HG03159 (cell line): ENCODE data around the gene HPSE.
"Not testable (repeated sequence)": the region's sequence is repeated elsewhere in the genome, so short reads cannot be mapped to it uniquely, and the experiment has no call there.

ENCODE experiments used
- ATAC-seq: cut with Tn5 transposase; IDR thresholded peaks from one replicate; pipeline ENCODE4 v1.9.1; 2021; ENCODE audit warnings: mild to moderate bottlenecking, moderate library complexity; ENCODE audit not compliant: unreplicated experiment

HPSE gene

DNA sequence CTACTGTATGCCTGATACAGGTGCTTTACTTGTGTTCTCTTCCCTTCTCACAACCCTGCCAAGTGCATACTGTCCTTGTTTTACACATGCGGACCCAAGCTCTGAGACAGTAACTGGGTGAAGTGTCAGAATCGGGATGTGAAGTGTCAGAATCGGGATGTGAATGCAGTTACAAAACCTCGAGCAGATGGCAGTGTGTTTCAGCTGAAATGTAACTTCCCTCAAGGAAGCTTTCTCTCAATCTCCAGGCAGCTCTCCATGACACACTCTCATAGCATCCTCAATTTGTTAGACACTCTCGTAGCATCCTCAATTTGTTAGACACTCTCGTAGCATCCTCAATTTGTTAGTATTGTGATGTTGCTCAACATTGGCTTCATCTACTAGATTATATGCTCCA, 1.1 kb upstream of the HPSE start:
- no peak for ATAC-seq

DNA sequence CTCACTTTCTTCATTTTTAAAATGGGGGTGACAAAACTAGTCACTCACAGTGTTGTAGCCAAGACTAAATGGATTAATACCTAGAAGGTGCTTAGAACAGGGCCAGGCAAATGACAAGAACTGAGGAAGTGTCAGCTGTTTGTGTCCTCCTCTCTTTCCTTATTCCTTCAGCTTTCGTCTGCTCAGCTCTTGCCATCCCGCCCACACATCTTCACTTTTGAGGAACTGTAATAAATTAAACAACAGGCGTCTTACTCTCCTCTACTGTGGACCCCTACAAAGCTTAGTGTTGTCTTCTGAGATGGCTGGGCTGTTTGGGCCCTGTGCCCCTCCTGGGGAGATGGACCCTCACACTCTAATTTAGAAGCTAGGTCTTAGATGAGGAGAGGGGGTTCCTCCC, 2.7 kb downstream of the HPSE start:
- no peak for ATAC-seq

DNA sequence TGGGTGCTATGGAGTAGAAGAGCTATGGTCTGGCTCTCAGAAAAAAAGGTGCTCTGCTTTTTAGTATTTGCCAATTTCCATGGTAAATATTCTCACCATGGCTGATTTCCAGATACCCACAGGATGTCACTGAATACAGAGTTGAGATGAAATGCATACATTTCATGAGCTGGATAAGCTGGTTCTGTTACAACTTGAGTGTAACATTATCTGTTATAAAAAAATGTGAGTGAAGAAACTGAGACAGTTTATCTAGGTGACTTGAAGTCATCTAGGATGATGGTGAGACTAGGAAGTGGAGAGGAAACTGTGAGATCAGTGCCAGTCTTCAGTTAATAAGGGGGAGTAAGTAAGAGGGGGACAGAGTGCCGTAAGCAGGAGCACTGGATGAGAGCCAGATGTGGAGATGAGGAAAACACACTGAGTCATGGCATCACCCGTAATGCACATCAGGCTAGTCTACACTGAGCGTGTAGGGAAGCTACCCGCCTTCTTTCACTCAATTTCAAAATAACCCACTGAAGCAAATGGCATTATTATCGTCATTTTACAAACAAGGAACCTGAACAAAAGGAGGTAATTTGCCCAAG, 5.0 kb downstream of the HPSE start:
- ATAC-seq, result no peak

DNA sequence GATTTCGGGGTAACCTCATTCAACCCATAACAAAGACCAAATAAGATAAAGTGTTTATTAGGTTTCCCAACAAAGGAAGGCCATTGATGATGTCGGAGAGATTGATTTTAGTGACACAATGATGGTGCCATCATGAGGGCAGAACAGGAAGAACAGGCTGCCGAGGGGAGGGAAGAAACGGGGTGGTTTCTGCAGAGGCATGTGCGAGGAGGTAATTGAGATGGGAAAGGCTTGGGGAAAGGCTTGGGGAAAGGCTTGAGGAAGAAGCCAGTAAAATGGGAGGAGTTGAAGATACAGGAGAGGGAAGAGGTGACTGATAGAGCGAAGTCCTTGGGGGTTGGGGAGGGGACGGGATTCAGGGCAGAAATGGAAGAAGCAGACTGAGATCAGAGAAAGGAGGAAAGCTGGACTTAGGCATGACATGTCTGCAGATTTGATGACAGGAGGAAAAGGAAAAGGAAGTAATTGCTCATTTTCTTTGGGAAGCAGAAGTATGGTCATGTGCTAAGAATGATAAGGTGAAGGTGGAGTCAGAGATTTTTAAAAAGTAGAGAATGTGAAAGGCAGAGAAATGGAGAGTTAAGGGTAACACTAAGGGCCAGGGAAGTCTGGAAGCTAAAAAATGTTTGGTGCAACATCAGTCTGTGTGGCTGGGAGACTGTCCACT, 6.0 kb downstream of the HPSE start:
- ATAC-seq, result no peak

DNA sequence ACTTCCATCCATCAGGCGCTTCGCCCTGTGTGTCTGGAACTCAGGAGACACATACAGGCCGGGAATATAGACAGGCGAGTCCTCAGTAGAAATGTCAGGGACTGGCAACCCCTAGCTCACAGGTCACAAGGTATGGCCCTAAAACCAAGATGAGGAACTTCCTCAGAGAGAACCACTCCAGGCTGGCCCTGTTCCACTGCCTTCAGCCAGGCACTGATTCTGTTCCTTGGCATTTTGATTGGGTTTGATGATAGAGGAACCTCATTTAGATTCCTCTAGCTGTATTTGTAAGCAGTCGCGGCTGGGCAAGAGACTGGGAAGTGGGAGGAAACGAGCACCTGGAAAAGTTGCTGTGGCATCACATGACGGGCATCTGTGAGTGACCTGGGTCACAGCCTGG, 8.1 kb downstream of the HPSE start:
- no peak for ATAC-seq

DNA sequence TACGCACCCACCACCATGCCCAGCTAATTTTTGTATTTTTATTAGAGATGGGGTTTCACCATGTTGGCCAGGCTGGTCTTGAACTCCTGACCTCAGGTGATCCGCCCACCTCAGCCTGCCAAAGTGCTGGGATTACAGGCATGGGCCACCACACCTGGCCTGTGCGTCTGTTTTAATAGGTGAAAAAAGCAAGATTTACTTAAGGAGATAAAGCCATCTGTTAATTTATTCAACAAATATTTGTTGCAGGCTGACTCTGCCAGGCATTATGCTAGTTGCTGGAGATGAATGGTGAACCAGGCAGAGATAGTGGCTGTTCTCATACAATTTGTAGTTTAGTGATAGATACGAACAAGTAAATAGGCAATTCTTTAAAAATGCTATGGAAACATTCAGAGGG, 9.3 kb downstream of the HPSE start:
- not testable (repeated sequence) for ATAC-seq

DNA sequence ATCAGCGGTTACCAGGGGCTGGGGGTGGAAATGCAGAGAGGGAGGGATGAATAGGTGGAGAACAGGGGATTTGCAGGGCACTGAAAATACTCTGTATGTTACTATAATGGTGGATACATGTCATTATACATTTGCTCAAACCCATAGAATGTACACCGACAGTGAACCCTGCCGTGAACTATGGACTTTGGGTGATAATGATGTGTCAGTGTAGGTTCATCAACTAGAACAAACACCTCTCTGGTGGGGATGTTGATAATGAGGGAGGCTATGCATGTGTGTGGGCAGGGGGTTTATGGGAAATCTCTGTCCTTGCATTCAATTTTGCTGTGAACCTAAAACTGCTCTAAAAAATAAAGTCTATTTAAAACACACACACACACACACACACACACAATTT, 11.5 kb downstream of the HPSE start:
- ATAC-seq, result no peak

DNA sequence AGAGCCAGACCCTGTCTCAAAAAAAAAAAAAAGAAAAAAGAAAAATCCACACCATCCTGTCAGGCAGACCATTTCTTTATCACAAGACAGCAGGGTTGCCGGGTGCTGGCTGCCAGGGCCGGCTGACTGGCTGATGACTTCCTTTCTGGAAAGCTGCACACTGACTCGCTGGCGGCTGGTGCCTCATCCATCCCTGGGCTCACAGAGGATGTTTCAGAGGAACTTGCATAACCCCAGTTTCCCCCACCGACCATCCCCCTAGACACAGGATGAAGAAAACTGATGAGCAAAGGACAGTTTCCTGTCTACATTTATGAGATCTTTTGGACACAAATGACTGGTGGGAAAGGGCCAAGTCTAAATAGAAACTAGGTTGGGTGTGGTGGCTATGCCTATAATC, 14.1 kb downstream of the HPSE start:
- no peak for ATAC-seq

DNA sequence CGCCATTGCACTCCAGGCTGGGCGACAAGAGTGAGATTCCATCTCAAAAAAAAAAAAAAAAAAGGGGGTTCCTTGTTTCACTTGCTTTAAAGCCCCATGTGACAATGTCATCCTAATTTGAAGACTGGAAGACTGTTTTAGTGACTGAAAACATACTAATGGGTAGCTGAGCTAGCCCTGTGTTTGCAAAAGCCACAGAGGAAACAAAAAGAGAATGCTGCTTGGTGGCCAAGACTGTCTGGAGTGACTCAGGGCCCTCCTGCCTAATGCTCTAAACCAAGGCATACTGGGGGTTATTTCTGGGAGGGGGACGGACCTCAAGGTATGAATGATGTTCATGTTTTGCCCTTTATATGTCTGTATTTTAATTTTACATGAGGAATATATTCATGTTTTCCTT, 16.0 kb downstream of the HPSE start:
- ATAC-seq, result no peak

DNA sequence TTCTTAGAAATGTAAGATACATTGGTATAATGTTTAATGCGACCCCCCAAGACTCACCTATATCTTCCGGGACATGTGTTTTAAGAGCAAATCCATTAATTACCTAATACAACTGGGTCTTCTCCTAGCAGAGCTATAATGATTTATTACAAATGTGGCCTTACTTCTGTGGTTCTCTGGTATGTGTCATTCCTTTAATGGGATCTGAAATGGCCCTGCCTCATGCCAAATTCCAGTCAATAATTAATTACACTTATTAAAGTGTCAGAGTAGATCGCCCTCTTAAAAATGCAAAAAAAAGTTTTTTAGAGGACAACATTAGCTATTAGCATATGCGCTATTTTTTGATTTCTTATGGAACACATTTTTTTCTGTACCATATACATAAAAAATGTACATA, 17.0 kb downstream of the HPSE start:
- no peak for ATAC-seq

DNA sequence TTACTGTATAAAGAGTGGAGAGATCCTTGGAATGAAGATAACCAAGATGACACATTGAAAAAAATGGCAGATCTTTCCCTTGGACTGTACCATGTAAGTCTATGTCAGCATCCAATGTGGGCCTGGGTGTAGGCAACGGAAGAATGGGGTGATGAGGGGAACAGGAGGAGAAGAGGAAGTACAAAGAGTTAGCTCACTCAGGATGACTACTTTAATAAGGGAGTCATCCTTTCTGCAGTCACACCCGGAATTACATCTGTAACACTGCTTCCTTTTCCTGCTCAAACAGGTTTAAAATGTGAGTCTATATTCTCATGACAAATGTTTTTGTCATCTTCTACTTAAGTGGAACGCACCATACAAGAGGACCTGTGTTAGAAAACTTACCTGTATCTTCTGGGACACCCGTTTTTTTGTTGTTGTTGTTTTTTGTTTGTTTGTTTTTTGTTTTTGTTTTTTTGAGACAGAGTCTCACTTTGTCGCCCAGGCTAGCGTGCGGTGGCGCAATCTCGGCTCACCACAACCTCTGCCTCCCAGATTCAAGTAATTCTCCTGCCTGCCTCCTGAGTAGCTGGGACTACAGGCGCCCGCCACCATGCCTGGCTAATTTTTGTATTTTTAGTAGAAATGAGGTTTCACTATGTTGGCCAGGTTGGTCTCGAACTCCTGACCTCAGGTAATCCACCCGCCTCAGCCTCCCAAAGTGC, 18.0 kb downstream of the HPSE start:
- no peak for ATAC-seq

DNA sequence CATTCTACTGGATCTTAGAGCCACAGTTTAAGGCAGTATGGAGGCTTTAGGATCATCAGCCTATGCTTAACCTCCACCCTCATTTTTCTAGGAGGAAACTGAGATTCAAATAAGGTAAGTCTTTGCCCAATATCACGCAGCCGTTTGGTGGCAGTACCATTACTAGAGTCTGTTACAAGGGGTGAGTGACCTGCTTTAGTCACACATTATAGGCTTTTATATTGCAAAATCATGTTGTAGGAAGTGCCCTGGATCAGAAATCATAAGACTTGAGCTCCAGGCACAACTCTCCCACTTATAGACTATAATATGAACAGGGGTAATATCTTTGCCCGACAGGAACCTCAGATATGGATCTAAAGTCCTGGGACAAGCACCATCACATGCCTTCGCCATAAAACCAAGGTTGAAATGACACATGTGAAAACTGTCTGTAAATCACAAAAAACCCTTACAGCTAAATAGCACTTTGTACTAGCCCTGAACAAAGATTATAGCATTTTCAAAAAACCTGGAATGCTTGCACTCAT, 19.2 kb downstream of the HPSE start:
- no peak for ATAC-seq

DNA sequence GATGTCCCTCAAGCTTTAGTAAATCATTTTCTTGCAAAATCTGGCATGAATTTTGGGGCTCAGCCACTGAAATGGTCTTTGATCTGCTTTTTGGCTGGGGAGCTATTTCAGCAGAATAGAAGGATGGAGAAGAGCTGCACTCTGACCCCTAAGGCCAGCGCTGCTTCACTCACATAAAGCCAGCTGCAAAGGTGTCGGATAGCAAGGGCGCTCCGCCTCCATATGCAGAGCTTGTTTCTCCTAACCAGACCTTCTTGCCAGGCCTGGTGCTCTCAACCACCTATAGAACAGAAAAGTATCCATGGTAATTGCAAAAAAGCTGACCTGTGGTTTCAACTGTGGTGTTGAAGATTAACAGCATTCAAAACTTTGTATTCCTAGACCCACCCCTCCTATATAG, 26.0 kb downstream of the HPSE start:
- no peak for ATAC-seq

DNA sequence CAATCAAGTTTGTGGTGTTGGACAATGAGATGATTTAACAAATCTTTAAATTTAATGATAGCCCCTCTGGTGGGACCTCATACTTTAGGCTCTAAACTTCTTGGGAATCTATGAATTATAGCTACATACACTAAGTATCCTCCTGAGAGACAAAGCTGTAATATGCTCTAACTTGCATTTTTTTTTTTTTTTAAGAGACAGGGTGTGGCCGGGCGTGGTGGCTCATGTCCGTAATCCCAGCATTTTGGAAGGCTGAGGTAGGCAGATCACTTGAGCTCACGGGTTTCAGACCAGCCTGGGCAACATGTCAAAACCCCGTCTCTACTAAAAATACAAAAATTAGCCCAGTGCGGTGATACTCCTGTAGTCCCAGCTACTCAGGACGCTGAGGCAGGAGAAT, 26.7 kb downstream of the HPSE start:
- ATAC-seq, result no peak

DNA sequence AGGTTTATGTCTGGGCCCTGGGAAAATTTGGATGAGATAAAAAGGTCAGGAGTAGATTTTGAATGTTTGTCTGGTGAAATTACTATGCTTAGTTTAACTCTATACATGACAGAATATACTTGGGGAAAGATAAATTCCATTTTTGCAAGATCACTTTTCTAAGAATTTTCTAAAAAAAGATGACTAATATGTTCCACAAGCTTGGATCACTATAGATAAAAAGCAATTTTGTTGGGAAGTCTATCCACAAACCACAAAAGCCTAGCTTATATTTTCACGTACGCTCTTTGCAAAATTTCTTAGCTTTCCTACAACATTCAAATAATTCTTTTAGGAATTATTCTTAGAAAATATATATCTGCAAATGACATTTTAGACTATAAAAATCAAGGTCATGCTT, 29.5 kb downstream of the HPSE start:
- ATAC-seq, result no peak

DNA sequence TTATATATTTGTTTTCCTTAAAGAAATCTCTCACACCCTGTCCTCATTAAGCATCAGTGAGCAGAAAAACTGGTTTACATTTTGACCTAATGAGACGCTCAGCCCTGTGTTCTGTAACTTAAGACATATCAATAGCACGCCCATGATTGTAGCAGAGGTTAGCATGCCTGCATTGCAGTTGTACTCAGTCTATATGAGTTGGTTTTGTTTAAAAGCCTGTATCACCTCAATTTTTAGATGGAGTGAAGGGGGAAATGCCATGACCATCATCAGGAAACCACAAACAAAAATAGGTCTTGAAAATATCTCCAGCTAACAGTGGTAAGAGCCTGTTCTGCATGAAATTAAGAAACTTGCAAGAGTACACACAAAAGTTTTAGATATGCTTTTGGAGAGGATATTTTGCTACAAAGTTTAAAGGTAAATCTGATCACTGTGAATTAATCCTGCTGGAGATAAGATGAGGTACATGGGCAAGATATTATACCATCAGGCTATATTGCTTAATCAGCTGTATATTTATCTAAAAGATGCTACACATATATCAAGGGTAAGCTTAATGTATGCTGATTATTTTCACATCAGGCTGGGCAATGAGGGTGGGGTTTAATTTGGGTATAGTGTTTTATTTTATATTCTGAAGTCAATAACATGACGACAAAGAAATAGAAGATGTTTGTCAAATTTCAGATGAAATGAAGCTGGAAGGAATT, 36.9 kb downstream of the HPSE start:
- ATAC-seq, result no peak

DNA sequence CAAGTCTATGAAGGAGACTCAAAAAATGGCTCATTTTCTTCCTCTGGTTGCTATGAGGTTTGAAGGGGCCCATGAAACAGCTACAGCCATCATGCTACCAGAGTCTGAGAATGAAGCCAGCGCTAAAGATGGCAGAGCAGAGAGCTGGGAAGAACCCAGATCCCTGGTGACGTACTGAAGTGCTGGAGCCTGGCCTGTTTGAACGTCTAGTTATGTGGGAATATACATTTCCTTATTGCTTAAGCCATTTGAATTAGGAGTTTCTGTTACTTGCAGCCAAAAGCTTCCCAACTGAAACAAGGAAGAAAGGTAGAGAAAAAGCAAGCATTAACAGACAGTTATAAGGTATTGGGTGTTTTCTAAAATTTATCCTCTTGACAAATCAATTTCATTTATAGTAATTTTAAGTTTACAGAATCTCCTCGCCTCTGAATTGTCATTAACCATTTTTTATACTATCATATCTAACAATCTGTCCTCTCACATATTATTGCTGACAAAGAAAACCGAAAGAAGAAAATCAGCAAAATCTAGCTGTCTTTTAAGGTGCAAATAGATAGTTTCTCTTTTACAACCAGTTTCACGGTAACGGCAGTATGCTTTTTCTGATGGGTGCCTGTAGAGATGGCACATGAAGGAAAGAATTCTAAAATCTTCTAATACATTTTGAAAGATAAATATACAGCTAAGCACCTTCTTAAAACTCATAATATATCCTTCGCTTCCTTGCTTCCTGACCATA, 41.2 kb downstream of the HPSE start:
- ATAC-seq, result no peak

DNA sequence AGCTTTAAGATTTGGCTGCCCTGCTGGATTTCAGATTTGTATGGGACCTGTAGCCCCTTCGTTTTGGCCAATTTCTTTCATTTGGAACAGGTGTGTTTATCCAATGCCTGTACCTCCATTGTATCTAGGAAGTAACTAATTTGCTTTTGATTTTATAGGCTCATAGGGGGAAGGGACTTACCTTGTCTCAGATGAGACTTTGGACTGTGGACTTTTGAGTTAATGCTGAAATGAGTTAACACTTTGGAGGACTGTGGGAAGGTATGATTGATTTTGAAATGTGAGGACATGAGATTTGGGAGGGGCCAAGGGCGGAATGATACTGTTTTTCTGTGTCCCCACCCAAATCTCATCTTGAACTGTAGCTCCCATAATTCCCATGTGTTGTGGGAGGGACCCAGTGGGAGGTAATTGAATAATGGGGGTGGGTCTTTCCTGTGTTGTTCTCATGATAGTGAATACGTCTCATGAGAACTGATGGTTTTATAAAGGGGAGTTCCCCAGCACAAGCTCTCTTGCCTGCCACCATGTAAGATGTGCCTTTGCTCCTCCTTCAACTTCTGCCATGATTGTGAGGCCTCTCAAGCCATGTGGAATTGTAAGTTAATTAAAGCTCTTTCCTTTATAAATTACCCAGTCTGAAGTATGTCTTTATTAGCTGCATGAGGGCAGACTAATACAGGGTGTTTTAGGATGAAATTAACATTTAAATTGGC, 44.4 kb downstream of the HPSE start:
- not testable (repeated sequence) for ATAC-seq

DNA sequence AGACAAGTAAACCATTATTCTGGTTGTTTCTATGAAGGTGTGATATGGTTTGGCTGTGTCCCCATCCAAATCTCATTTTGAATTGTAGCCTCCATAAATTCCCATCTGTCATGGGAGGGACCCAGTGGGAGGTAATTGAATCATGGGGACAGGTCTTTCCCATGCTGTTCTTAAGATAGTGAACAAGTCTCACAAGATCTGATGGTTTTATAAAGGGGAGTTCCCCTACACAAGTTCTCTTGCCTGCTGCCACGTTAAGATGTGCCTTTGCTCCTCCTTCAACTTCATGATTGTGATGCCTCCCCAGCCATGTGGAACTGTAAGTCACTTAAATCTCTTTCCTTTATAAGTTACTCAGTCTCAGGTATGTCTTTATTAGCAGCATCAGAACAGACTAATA, 46.3 kb downstream of the HPSE start:
- ATAC-seq, result not testable (repeated sequence)

DNA sequence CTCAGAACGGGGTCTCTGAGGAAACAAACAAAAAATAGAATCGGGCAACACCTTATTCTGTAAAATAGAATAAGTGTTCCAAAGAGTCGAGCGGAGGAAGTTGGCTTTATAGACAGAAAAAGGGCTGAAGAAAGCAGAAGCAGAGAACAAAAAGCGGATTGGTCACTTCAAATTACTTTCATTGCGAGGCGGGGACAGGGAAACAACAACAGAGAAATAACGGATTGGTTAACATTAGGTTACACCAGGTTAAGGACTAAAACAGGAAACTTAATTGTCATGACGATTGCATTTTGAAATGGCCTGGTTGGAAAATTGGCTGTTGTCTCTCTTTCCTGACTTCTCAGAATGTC, 49.6 kb downstream of the HPSE start:
- no peak for ATAC-seq
